Neural cell (in vitro differentiated cells): ENCODE data around the gene HEPHL1. TPM values are rescaled to one million over a fixed set of nuclear protein-coding genes. Genes with fewer than 3 reads are reported as not detected.

ENCODE experiments used
- H2AFZ ChIP-seq: fragments of 200-600, 300-800 bp; sonication (generic), shearing (Covaris generic); 2 replicates; pipeline ENCODE4 v1.6.0; 2014; ENCODE audit warnings: low read depth, mild to moderate bottlenecking, antibody characterized with exemption, low read length, moderate library complexity
- H3F3A ChIP-seq: fragments of 200-600 bp; shearing (Covaris generic); 2 replicates; pipeline ENCODE4 v1.6.1; 2016; ENCODE audit warnings: mild to moderate bottlenecking, moderate library complexity, mixed read lengths, antibody characterized with exemption, low read length; ENCODE audit not compliant: insufficient read depth, poor library complexity, severe bottlenecking
- H3K27ac ChIP-seq: fragments of 200-600, 300-800 bp; sonication (generic), shearing (Covaris generic); 2 replicates; pipeline ENCODE4 v1.5.1; 2014; ENCODE audit warnings: mild to moderate bottlenecking, low read length, moderate library complexity
- H3K27me3 ChIP-seq: fragments of 300-800, 200-600 bp; sonication (generic), shearing (Covaris generic); 2 replicates; pipeline ENCODE4 v1.6.0; 2014; ENCODE audit warnings: mild to moderate bottlenecking, low read depth, low read length, moderate library complexity; ENCODE audit not compliant: insufficient read depth
- H3K36me3 ChIP-seq: fragments of 300-800, 200-600 bp; sonication (generic), shearing (Covaris generic); 2 replicates; pipeline ENCODE4 v1.5.1; 2014; ENCODE audit warnings: mild to moderate bottlenecking, antibody characterized with exemption, low read length, moderate library complexity; ENCODE audit not compliant: insufficient read depth
- H3K4me2 ChIP-seq: fragments of 300-800, 200-600 bp; sonication (generic), shearing (Covaris generic); 2 replicates; pipeline ENCODE4 v1.6.0; 2014; ENCODE audit warnings: mild to moderate bottlenecking, low read length
- H3K4me3 ChIP-seq: fragments of 300-800, 200-600 bp; sonication (generic), shearing (Covaris generic); 2 replicates; pipeline ENCODE4 v1.5.1; 2014; ENCODE audit warnings: mild to moderate bottlenecking, low read length, moderate library complexity
- H3K79me2 ChIP-seq: fragments of 200-600 bp; shearing (Covaris generic); replicated peaks from 2 replicates; pipeline ENCODE4 v1.6.0; 2014; ENCODE audit warnings: mild to moderate bottlenecking, low read length, moderate library complexity; ENCODE audit not compliant: insufficient read depth
- H3K9ac ChIP-seq: fragments of 300-800, 200-600 bp; sonication (generic), shearing (Covaris generic); 2 replicates; pipeline ENCODE4 v1.6.1; 2016; ENCODE audit warnings: mild to moderate bottlenecking, low read length, mixed read lengths
- H3K9me2 ChIP-seq: fragments of 200-600 bp; shearing (Covaris generic); 2 replicates; pipeline ENCODE4 v1.6.1; 2016; ENCODE audit warnings: mild to moderate bottlenecking, low read length, mixed read lengths; ENCODE audit not compliant: insufficient read depth
- H3K9me3 ChIP-seq: fragments of 200-600, 300-800 bp; sonication (generic), shearing (Covaris generic); 2 replicates; pipeline ENCODE4 v1.6.1; 2016; ENCODE audit warnings: mild to moderate bottlenecking, mixed run types, low read length, moderate library complexity, mixed read lengths
- H4K20me1 ChIP-seq: fragments of 200-600 bp; shearing (Covaris generic); 2 replicates; pipeline ENCODE4 v1.6.1; 2016; ENCODE audit warnings: mild to moderate bottlenecking, mixed run types; ENCODE audit not compliant: insufficient read depth
- EP300 ChIP-seq: fragments of 450-650 bp; conservative IDR thresholded peaks from 2 replicates; pipeline ENCODE4 v1.6.1; 2014; ENCODE audit warnings: antibody characterized with exemption, mild to moderate bottlenecking, moderate library complexity; ENCODE audit not compliant: poor library complexity, severe bottlenecking
- EZH2 ChIP-seq: fragments of 200-600, 300-800 bp; shearing (Covaris generic), sonication (generic); IDR thresholded peaks from 2 replicates; pipeline ENCODE4 v1.6.1; 2014; ENCODE audit warnings: antibody characterized with exemption, low read length, borderline replicate concordance, mild to moderate bottlenecking; ENCODE audit not compliant: insufficient read depth, poor library complexity, severe bottlenecking
- MXI1 ChIP-seq: fragments of 450-650 bp; conservative IDR thresholded peaks from 2 replicates; pipeline ENCODE4 v1.6.1; 2014; ENCODE audit warnings: antibody characterized with exemption, mild to moderate bottlenecking; ENCODE audit not compliant: poor library complexity, severe bottlenecking
- POLR2AphosphoS5 ChIP-seq: IDR thresholded peaks from 2 replicates; pipeline ENCODE4 v1.6.1; 2012
- RAD21 ChIP-seq: fragments of 450-650 bp; conservative IDR thresholded peaks from 2 replicates; pipeline ENCODE4 v1.6.1; 2014; ENCODE audit warnings: antibody characterized with exemption, mild to moderate bottlenecking, moderate library complexity
- SMC3 ChIP-seq: fragments of 450-650 bp; conservative IDR thresholded peaks from 2 replicates; pipeline ENCODE4 v1.6.1; 2014; ENCODE audit warnings: antibody characterized with exemption, mild to moderate bottlenecking, moderate library complexity; ENCODE audit not compliant: poor library complexity
- TAF1 ChIP-seq: IDR thresholded peaks from 2 replicates; pipeline ENCODE4 v1.6.1; 2012; ENCODE audit warnings: low read depth
- polyA plus RNA-seq: library from polyadenylated mRNA; depleted of rRNA; stranded (reverse); fragments of >200 nt; gene quantifications from 2 replicates; pipeline ENCODE4 v1.2.3, GENCODE V29; 2014
- TF ChIP-seq, protein P1 (sequence below): fragments of 450-650 bp; IDR thresholded peaks from 2 replicates; pipeline ENCODE4 v1.5.1; 2014; ENCODE audit warnings: antibody characterized with exemption, mild to moderate bottlenecking, moderate library complexity; ENCODE audit not compliant: poor library complexity, severe bottlenecking
- TF ChIP-seq, protein P2 (sequence below): IDR thresholded peaks from 2 replicates; pipeline ENCODE4 v1.6.1; 2012; ENCODE audit warnings: borderline replicate concordance

Gene HEPHL1
- polyA plus RNA-seq, 1 donor from 2014 or later: not detected

DNA sequence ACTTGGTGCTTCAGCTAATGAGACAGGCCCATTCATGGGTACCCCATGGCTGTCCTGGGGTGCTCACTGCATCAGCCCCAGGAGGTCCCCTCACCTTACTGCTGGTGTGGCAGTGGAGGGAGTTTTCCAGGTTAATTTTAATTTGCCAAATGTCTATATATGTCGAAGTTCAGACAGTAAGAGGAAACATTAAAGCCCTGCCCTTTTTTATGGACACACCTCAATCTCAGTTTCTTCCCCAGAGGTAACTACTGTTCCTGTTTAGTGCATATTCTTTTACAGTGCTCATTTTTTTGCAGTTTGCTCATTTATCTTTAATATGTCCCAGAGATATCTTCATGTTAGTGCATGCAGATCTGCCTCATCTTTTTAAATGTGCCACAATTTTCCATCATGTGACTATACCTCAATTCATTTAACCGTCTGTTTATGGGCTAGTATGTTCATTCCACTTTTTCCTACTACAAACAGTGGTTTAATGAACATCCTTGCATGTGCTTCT is 119.1 kb downstream of the HEPHL1 start:
- Histone ChIP-seq H3K9me2 (no peaks in the 10 kb centered on the region), H3K27me3 (no peaks in the 10 kb centered on the region), H4K20me1 (no peaks in the 10 kb centered on the region), H3K27ac (peak overlapping the region; percentile 19), H3K4me3 (no peak overlapping the region), H3K9me3 (no peaks in the 10 kb centered on the region), H2AFZ (no peak overlapping the region), H3F3A (no peaks in the 10 kb centered on the region), H3K36me3 (no peaks in the 10 kb centered on the region), H3K79me2 (peaks cover 91% of the 10 kb centered on the region), H3K9ac (no peak overlapping the region), H3K4me2 (no peak overlapping the region)
- TF ChIP-seq, protein P1, sequence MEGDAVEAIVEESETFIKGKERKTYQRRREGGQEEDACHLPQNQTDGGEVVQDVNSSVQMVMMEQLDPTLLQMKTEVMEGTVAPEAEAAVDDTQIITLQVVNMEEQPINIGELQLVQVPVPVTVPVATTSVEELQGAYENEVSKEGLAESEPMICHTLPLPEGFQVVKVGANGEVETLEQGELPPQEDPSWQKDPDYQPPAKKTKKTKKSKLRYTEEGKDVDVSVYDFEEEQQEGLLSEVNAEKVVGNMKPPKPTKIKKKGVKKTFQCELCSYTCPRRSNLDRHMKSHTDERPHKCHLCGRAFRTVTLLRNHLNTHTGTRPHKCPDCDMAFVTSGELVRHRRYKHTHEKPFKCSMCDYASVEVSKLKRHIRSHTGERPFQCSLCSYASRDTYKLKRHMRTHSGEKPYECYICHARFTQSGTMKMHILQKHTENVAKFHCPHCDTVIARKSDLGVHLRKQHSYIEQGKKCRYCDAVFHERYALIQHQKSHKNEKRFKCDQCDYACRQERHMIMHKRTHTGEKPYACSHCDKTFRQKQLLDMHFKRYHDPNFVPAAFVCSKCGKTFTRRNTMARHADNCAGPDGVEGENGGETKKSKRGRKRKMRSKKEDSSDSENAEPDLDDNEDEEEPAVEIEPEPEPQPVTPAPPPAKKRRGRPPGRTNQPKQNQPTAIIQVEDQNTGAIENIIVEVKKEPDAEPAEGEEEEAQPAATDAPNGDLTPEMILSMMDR: no peak
- TF ChIP-seq EZH2 (no peak), POLR2AphosphoS5 (no peak)

- TF ChIP-seq SMC3: no peak
- no peak for TF ChIP-seq TAF1
- TF ChIP-seq, protein P2, sequence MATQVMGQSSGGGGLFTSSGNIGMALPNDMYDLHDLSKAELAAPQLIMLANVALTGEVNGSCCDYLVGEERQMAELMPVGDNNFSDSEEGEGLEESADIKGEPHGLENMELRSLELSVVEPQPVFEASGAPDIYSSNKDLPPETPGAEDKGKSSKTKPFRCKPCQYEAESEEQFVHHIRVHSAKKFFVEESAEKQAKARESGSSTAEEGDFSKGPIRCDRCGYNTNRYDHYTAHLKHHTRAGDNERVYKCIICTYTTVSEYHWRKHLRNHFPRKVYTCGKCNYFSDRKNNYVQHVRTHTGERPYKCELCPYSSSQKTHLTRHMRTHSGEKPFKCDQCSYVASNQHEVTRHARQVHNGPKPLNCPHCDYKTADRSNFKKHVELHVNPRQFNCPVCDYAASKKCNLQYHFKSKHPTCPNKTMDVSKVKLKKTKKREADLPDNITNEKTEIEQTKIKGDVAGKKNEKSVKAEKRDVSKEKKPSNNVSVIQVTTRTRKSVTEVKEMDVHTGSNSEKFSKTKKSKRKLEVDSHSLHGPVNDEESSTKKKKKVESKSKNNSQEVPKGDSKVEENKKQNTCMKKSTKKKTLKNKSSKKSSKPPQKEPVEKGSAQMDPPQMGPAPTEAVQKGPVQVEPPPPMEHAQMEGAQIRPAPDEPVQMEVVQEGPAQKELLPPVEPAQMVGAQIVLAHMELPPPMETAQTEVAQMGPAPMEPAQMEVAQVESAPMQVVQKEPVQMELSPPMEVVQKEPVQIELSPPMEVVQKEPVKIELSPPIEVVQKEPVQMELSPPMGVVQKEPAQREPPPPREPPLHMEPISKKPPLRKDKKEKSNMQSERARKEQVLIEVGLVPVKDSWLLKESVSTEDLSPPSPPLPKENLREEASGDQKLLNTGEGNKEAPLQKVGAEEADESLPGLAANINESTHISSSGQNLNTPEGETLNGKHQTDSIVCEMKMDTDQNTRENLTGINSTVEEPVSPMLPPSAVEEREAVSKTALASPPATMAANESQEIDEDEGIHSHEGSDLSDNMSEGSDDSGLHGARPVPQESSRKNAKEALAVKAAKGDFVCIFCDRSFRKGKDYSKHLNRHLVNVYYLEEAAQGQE: no peak
- no peak for TF ChIP-seq MXI1
- TF ChIP-seq, protein P1: no peak
- no peak for TF ChIP-seq RAD21
- TF ChIP-seq EP300: no peak
- no peak for TF ChIP-seq POLR2AphosphoS5
- TF ChIP-seq EZH2: no peak
- Histone ChIP-seq H4K20me1 (no peaks in the 10 kb centered on the region), H3K9me3 (no peaks in the 10 kb centered on the region), H3K4me2 (no peak overlapping the region), H3K79me2 (peaks cover 94% of the 10 kb centered on the region), H2AFZ (no peak overlapping the region), H3K4me3 (no peak overlapping the region), H3K27ac (no peak overlapping the region), H3K27me3 (no peaks in the 10 kb centered on the region), H3K9ac (no peak overlapping the region), H3K9me2 (no peaks in the 10 kb centered on the region), H3F3A (no peaks in the 10 kb centered on the region), H3K36me3 (no peaks in the 10 kb centered on the region)
Measured at GRCh38 chr11:94141511-94142307, 120.6 kb downstream of the HEPHL1 start.
